ENCODE data around the gene SH3PXD2B. TPM values are rescaled to one million over a fixed set of nuclear protein-coding genes. Genes with fewer than 3 reads are reported as not detected.

The SH3PXD2B gene
- total RNA-seq, 6 experiments from 2014 or later: 2.5 to 6.8 (median 5.2) TPM

DNA sequence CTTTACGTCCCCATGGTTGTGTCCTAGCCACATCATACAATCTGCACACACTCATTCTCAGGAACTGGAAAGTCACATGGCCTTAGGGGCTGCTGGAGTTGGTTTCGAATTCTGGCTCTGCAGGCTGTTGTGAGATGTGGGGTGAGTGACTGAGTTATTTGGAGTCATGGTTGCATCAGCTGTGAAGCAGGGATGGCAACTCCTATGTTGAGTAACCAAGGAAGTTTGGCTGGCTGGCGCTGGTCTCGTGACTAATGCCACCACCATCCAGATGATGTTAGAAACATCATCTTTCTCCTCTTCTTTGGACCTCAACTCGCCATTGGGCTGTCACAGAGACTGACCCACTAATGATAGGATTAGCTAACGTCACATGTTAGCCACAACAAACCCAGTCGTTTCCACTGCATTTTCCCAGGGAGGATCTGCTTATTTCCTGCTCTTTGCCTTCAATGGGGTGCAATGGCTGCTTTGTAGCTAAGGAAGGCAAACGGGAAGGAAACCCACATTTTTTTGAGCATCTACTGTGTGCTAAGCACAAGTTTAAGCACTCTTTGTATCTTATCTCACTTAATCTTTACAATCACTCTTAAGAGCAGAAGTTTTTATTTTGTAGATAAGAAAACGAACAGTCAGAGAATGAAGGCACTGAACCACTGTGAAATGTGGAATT lies 92.6 kb downstream of the SH3PXD2B start:
- Histone ChIP-seq H3K9me3 (no peaks in the 10 kb centered on the region), H3K36me3 (no peaks in the 10 kb centered on the region), H3K4me3 (no peak overlapping the region), H3K27me3 (no peaks in the 10 kb centered on the region), H3K4me1 (no peaks in the 10 kb centered on the region), H3K27ac (no peak overlapping the region)
- DNase-seq: no peak
- whole genome bisulfite sequencing (ENCODE audit: insufficient coverage, low coverage, low lambda C conversion rate, missing lambda C conversion rate): 78% methylated on average over 5 of the region's 9 CpGs
- peak in 2 of 4 donors; percentile 42 to 72 for ATAC-seq
- intact Hi-C loops (cut with DNase I): no loop called here
- TF ChIP-seq, protein P1, sequence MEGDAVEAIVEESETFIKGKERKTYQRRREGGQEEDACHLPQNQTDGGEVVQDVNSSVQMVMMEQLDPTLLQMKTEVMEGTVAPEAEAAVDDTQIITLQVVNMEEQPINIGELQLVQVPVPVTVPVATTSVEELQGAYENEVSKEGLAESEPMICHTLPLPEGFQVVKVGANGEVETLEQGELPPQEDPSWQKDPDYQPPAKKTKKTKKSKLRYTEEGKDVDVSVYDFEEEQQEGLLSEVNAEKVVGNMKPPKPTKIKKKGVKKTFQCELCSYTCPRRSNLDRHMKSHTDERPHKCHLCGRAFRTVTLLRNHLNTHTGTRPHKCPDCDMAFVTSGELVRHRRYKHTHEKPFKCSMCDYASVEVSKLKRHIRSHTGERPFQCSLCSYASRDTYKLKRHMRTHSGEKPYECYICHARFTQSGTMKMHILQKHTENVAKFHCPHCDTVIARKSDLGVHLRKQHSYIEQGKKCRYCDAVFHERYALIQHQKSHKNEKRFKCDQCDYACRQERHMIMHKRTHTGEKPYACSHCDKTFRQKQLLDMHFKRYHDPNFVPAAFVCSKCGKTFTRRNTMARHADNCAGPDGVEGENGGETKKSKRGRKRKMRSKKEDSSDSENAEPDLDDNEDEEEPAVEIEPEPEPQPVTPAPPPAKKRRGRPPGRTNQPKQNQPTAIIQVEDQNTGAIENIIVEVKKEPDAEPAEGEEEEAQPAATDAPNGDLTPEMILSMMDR (IDR thresholded peaks at IDR 0.05): no peak
- TF ChIP-seq POLR2A (IDR thresholded peaks at IDR 0.05): no peak

DNA sequence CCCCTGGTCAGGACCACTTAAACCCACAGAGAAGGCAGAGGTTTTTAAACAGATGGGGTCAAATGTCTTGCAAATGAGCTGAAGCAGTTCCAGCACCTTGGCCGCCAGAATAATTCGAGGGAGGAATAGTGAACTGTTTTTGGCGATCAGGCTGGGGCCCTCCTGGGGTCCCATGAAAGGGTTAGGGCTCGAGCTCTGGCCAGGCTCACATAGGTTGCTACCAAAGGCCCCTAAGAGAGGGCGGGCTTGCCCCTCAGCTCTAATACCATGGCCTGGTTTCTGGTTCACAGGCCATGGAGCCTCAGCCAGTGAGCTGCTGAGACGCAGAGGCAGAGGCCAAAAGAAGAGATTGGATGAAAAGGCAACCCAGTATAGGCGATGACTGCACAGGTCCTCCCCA lies 96.0 kb downstream of the SH3PXD2B start:
- TF ChIP-seq POLR2A (IDR thresholded peaks at IDR 0.05): no peak
- TF ChIP-seq, protein P1 (IDR thresholded peaks at IDR 0.05): no peak
- H3K9me3 ChIP-seq: no peaks in the 10 kb centered on the region
- peaks cover 0 to 8% (median 4%) of the 10 kb centered on the region in 4 donors for H3K4me1 ChIP-seq
- H3K4me3 ChIP-seq: no peak overlapping the region
- H3K27me3 ChIP-seq: no peaks in the 10 kb centered on the region
- DNase-seq: peak in 1 of 3 donors; percentile 3
- no peaks in the 10 kb centered on the region for H3K36me3 ChIP-seq
- WGBS (ENCODE audit: insufficient coverage, low coverage, low lambda C conversion rate, missing lambda C conversion rate): 89% methylated on average over 3 of the region's 7 CpGs
- intact Hi-C loops (cut with DNase I): no loop called here
- no peak for ATAC-seq
- no peak overlapping the region for H3K27ac ChIP-seq

DNA sequence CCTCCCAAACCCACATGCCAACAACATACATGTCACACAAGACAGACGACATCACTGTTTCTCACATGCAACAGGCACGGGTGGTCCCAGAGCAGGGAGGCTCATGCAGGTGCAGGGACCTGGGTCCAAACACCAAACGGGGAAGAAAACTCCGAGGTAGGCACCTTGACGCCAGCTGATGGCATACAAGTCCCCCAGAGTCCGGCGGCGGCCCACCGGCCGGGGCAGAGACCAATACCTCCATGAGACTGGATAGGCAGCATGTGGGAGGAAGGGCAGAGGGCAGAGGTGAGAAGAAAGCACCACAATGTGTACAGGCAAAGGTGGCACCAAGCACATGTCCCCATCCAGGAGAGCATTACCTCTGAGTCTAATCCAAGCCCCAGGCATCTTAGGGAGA lies 97.8 kb downstream of the SH3PXD2B start:
- Histone ChIP-seq H3K4me3 (no peak overlapping the region), H3K36me3 (no peaks in the 10 kb centered on the region), H3K27ac (no peak overlapping the region), H3K9me3 (no peaks in the 10 kb centered on the region), H3K4me1 (peaks cover 0 to 8% (median 4%) of the 10 kb centered on the region in 4 donors), H3K27me3 (no peaks in the 10 kb centered on the region)
- peak in 1 of 3 donors; percentile 6 for DNase-seq
- TF ChIP-seq POLR2A (IDR thresholded peaks at IDR 0.05): no peak
- TF ChIP-seq, protein P1 (IDR thresholded peaks at IDR 0.05): no peak
- 92% methylated on average over 5 of the region's 10 CpGs for WGBS (ENCODE audit: insufficient coverage, low coverage, low lambda C conversion rate, missing lambda C conversion rate)
- no peak for ATAC-seq
- intact Hi-C loops (cut with DNase I): no loop called here

DNA sequence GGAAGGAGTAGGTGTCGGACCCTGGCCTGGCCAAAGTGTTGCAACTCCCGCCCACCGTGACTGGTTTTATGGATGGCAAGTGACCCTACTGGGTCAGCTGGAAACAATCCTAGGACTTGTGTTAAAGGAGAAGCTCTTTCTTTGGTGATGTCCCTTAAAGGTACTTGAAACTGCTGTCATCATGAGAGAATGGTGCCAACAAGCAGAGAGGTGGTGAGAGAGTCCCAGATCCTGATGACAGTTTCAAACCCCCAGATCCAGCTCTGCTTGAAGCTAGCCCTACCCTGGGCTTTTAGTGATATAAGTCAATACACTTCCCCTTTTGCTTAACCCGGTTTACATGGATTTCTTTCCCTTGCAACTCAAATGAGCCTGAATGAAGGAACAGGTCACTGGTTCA lies 98.3 kb downstream of the SH3PXD2B start:
- no peak for DNase-seq
- no peak for TF ChIP-seq POLR2A (IDR thresholded peaks at IDR 0.05)
- TF ChIP-seq, protein P1 (IDR thresholded peaks at IDR 0.05): no peak
- H3K27ac ChIP-seq: no peak overlapping the region
- no peak for ATAC-seq
- WGBS (ENCODE audit: insufficient coverage, low coverage, low lambda C conversion rate, missing lambda C conversion rate): 75% methylated on average over 1 of the region's 4 CpGs
- intact Hi-C loops (cut with DNase I): no loop called here
- no peak overlapping the region for H3K4me3 ChIP-seq
- H3K9me3 ChIP-seq: no peaks in the 10 kb centered on the region
- H3K36me3 ChIP-seq: no peaks in the 10 kb centered on the region
- no peaks in the 10 kb centered on the region for H3K27me3 ChIP-seq
- peaks cover 0 to 8% (median 4%) of the 10 kb centered on the region in 4 donors for H3K4me1 ChIP-seq

Data from right lobe of liver (tissue), 6 donors.